Thyroid gland (tissue), 4 donors: Measurements from ENCODE around the gene KIAA1614. TPM values are rescaled to one million over a fixed set of nuclear protein-coding genes. Genes with fewer than 3 reads are reported as not detected.
"Not testable (repeated sequence)": the region's sequence is repeated elsewhere in the genome, so short reads cannot be mapped to it uniquely, and the experiment has no call there.

Experiments used
- DNase-seq, 2 donors: peaks; one replicate each; pipeline ENCODE4 v3.0.0-alpha.2; 2019
- H3K27ac ChIP-seq, 3 donors: fragments of 200-600 bp; sonication (generic); 1 replicate in 2 of 3; 2 replicates in 1 of 3; pipeline ENCODE4 v1.5.1; 2016 to 2019; ENCODE audit warnings: mild to moderate bottlenecking in 1 of 3, moderate library complexity in 1 of 3
- H3K27me3 ChIP-seq: fragments of 200-600 bp; sonication (generic); one replicate; pipeline ENCODE4 v1.5.1; 2019
- H3K36me3 ChIP-seq, 2 donors: fragments of 200-600 bp; sonication (generic); one replicate each; pipeline ENCODE4 v1.5.1; 2016 to 2019
- H3K4me1 ChIP-seq, 2 donors: fragments of 200-600 bp; sonication (generic); one replicate each; pipeline ENCODE4 v1.5.1; 2017 to 2019
- H3K4me3 ChIP-seq, 3 donors: fragments of 200-600 bp; sonication (generic); replicated peaks in 1 of 3; 1 replicate in 2 of 3; 2 replicates in 1 of 3; pipeline ENCODE4 v1.5.1; 2016; ENCODE audit warnings: mild to moderate bottlenecking in 1 of 3
- H3K9me3 ChIP-seq: fragments of 200-600 bp; sonication (generic); one replicate; pipeline ENCODE4 v1.5.1; 2017
- CTCF ChIP-seq, 6 experiments: fragments of 200-600 bp in 3 of 6; fragments of 450-650 bp in 3 of 6; sonication (generic) in 3 of 6; IDR thresholded peaks; one replicate each; pipeline ENCODE4 v1.5.1; 2016 to 2019; ENCODE audit warnings: antibody characterized with exemption in 6 of 6, mild to moderate bottlenecking in 2 of 6, inconsistent platforms in 1 of 6, moderate library complexity in 1 of 6
- POLR2A ChIP-seq, 2 donors: fragments of 450-650 bp; IDR thresholded peaks; one replicate each; pipeline ENCODE4 v1.6.1; 2017; ENCODE audit warnings: antibody characterized with exemption in 2 of 2, mild to moderate bottlenecking in 2 of 2, moderate library complexity in 1 of 2
- WGBS, 2 donors: methylation state at CpG; one replicate each; pipeline ENCODE4 v1.1.5; 2017; 5-methylcytosine and 5-hydroxymethylcytosine counted together
- intact Hi-C: fragments of 100-400 bp; cut with DNase I; formaldehyde crosslinking; loops from one replicate; pipeline ENCODE4 v1.15.1; 2023
- total RNA-seq, 4 donors: library from RNA; depleted of rRNA; stranded (reverse); fragments of >200 nt; gene quantifications; one replicate each; pipeline ENCODE4 v1.2.3, GENCODE V29; 2016

KIAA1614 gene
- total RNA-seq, 4 donors from 2014 or later, result 8.7 to 16.7 (median 12.5) TPM

GRCh38 chr1:180953291-180954004, 40.8 kb downstream of the KIAA1614 start:
- peak overlapping the region in 1 of 3 donors; percentile 50 for H3K4me3 ChIP-seq
- peaks cover 19 to 26% of the 10 kb centered on the region in 2 donors for H3K4me1 ChIP-seq
- no peak for TF ChIP-seq CTCF (IDR thresholded peaks at IDR 0.05)
- no peak for TF ChIP-seq POLR2A (IDR thresholded peaks at IDR 0.05)
- H3K9me3 ChIP-seq, result no peaks in the 10 kb centered on the region
- H3K27me3 ChIP-seq, result no peaks in the 10 kb centered on the region
- WGBS, 2 donors, result 45 to 57% methylated on average over 10 to 20 of the region's 41 CpGs
- H3K27ac ChIP-seq, result peak overlapping the region; percentile 33 to 86 (median 61)
- intact Hi-C loops, result no loop called here
- DNase-seq, result peak; percentile 78 to 84
- peaks cover 0 to 7% of the 10 kb centered on the region in 2 donors for H3K36me3 ChIP-seq

- Histone ChIP-seq H3K27ac (peak overlapping the region; percentile 33 to 61 (median 47)), H3K9me3 (no peaks in the 10 kb centered on the region), H3K36me3 (peaks cover 0 to 7% of the 10 kb centered on the region in 2 donors), H3K27me3 (no peaks in the 10 kb centered on the region), H3K4me1 (peaks cover 19 to 26% of the 10 kb centered on the region in 2 donors), H3K4me3 (peak overlapping the region in 1 of 3 donors; percentile 50)
- intact Hi-C loops, result no loop called here
- peak; percentile 55 to 63 for DNase-seq
- WGBS, 2 donors, result 48 to 66% methylated on average over 17 to 28 of the region's 74 CpGs
- TF ChIP-seq CTCF (IDR thresholded peaks at IDR 0.05) (peak in 1 of 6 experiments; percentile 16), POLR2A (IDR thresholded peaks at IDR 0.05) (peak in 1 of 2 donors; percentile 41)
These were observed 41.5 kb downstream of the KIAA1614 start for GRCh38 chr1:180954005-180954800.

GRCh38 chr1:180954801-180955165, 42.1 kb downstream of the KIAA1614 start:
- H3K27ac ChIP-seq, result no peak overlapping the region
- DNase-seq, result no peak
- WGBS, 2 donors, result 90 to 94% methylated on average over 8 to 10 of the region's 10 CpGs
- H3K36me3 ChIP-seq, result peaks cover 0 to 7% of the 10 kb centered on the region in 2 donors
- H3K4me3 ChIP-seq, result no peak overlapping the region
- H3K9me3 ChIP-seq, result no peaks in the 10 kb centered on the region
- no peaks in the 10 kb centered on the region for H3K27me3 ChIP-seq
- peaks cover 19 to 26% of the 10 kb centered on the region in 2 donors for H3K4me1 ChIP-seq
- no peak for TF ChIP-seq POLR2A (IDR thresholded peaks at IDR 0.05)
- no peak for TF ChIP-seq CTCF (IDR thresholded peaks at IDR 0.05)
- intact Hi-C loops, result no loop called here

- TF ChIP-seq CTCF (IDR thresholded peaks at IDR 0.05) (no peak), POLR2A (IDR thresholded peaks at IDR 0.05) (no peak)
- 93 to 100% methylated on average over 1 to 7 of the region's 8 CpGs for WGBS, 2 donors
These were observed 43.4 kb downstream of the KIAA1614 start for GRCh38 chr1:180956028-180956640.

GRCh38 chr1:180959620-180960019, 46.9 kb downstream of the KIAA1614 start:
- H3K27ac ChIP-seq, H3K4me3 ChIP-seq, intact Hi-C loops, H3K27me3 ChIP-seq, DNase-seq, H3K36me3 ChIP-seq, H3K9me3 ChIP-seq: not testable (repeated sequence)
- WGBS, 2 donors, result 84 to 95% methylated on average over 5 of the region's 5 CpGs
- H3K4me1 ChIP-seq, result peaks cover 16 to 17% of the 10 kb centered on the region in 2 donors

More at GRCh38 chr1:180956028-180956640, 43.4 kb downstream of the KIAA1614 start:
- Histone ChIP-seq H3K27ac (no peak overlapping the region), H3K4me1 (peaks cover 19 to 24% of the 10 kb centered on the region in 2 donors), H3K36me3 (no peaks in the 10 kb centered on the region), H3K4me3 (no peak overlapping the region), H3K9me3 (no peaks in the 10 kb centered on the region), H3K27me3 (no peaks in the 10 kb centered on the region)
- intact Hi-C loops, result no loop called here
- no peak for DNase-seq
